ENCODE data around the gene TBX18.

Gene TBX18

DNA sequence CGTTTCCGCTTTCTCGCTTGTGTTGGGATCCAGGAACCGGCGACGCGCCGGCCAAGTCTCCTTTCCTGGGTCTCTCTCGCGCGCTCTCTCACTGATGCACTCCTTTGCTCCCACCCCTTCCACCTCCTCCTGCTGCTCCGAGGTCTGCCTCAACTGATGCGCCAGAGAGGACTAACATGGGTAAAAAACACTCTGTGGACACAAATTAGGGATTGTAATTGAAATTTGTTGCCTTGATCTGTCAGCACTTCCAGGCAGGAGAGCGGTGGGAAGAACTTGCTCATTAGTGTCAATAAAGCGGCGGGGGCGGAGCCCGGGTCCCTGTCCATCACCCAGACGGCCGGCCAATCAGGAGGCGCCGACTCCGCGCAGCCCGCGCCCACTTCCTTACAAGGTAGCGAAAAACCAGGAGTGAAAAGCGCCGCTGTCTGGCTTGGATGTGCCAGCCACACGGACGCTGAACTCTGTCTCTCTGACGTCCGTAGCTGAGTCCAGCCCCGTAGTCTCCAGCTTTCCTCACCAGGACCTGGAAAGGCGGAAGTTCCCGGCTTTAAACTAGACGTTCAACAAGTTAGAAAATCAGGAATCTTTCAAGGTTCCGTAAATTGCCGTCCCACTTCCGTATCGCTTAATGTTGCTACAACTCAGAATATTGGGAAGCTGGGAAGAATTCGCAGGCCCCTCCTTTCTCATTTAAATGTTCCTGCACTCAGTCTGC lies at the start of gene TBX18:
Gene TBX18 (minus strand): TSS at position 267 of the 718 bp plus-strand sequence. CDS start 417 bp downstream, outside the sequence.
- FAIRE-seq, result no peak

- no peak for FAIRE-seq
These were observed 47.0 kb upstream of the TBX18 start for GRCh38 chr6:84811351-84811750.

- no peak for FAIRE-seq
These were observed 45.1 kb upstream of the TBX18 start for GRCh38 chr6:84809455-84809854.

DNA sequence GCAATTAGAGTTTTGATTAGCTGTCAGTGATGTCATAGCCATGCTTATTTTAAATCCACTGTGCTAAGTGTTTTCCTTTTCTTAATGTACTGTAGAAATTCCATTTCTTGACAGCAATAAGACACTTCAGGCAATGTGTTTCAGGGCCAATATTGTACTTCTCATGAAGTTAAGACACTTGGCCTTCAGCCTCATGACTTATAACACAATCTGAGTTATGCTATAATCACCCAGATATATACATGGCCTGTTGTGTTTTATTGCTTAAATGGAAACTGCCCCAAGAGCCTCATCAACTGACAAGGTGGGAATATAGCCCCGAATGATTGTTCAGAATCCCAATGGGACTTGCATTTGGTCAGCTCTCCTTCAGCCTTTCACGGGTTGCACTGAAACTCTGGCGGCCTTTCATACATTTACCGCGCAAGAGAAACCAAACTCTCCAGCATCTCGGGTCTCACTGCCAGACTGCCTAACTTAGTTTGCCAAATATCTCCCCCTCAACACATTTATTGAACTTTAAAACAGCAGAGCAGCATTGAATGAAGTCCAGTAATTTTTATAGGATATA lies 44.2 kb upstream of the TBX18 start:
- no peak for FAIRE-seq

DNA sequence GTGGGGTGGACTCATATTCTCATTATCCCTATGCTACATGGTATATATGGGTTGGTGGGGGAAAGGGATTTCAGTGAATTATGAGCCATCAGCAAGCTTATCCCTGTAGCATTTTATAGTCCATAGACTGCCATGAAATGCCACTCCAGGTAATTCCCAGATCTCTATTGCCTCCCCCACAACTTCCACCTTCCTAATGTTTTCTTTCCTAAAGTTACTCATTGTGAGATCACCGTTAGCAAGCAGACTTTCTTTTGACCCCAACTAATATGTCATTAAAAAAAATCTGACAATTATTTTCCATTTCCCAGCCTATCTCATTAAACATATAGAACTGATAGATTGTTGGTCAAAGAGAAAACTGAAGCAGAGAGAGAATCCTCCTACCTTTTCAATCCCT lies 40.7 kb upstream of the TBX18 start:
- no peak for FAIRE-seq

DNA sequence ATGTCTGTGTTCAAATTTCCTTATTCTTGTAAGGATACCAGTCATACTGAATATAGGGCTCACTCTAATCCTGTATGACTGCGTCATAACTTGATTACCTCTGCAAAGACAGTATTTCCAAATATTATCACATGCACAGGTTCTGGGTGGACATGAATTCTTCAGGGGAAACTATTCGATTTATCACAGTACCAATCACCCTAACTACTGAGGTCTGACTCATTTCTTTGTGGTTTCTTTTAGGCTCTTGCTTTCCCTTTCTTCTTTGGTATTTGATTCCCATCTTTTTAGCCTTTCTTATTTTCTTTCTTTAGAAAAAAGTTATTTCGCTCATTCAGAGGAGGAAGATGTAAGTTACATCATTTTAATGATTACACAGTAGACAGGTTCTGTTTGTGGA lies 40.3 kb upstream of the TBX18 start:
- FAIRE-seq, result no peak

DNA sequence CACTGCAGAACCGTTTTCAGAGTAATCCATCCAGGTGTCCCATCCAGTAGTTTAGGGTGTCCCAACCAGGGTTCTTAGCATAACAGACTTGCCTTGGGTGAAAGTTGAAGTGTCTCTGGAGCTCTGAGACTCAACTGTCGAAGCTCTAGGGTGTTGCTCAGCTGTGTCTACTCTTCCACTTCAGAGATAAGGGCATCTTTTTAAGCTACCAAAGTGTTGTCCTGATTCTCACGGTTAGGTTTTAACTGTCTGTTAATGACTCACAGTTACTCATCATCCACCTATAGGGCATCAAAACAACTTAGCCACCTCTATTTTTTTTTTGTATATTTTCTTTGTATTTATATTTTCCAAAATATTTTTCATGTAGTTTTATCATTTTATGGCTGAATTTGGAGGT lies 36.9 kb upstream of the TBX18 start:
- no peak for FAIRE-seq

- FAIRE-seq, result no peak
These were observed 33.9 kb upstream of the TBX18 start for GRCh38 chr6:84798257-84798656.

DNA sequence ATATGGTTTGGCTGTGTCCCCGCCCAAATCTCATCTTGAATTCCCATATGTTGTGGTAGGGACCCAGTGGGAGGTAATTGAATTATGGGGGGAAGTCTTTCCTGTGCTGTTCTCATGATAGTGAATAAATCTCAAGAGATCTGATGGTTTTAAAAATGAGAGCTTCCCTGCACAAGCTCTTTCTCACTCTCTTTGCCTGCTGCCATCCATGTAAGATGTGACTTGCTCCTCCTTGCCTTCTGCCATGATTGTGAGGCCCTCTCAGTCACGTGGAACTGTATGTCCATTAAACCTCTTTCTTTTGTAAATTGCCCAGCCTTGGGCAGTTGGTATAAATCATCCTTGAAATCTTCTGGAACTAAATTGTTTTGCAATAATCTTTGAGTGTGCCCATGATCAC lies 31.9 kb upstream of the TBX18 start:
- no peak for FAIRE-seq

DNA sequence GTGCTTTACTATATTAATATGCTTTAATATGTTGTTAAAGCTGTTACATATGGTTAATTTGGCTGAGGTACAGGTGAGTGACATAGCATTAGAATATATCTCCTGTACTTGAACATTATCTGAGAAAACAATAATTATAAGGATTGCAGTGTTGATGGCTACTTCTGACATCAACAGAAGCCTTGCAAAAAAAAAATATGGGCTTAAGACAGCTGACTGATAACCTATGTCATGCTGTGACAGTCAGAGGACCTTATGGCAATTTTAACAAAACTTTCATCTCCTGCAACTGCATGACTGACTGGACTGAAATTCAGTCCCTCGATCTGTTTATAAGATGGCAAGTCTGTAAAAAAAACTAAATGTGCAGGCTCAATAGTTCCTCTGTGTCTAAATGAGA lies 27.5 kb upstream of the TBX18 start:
- no peak for FAIRE-seq

GRCh38 chr6:84791233-84791632 lies 26.8 kb upstream of the TBX18 start:
- FAIRE-seq, result no peak

DNA sequence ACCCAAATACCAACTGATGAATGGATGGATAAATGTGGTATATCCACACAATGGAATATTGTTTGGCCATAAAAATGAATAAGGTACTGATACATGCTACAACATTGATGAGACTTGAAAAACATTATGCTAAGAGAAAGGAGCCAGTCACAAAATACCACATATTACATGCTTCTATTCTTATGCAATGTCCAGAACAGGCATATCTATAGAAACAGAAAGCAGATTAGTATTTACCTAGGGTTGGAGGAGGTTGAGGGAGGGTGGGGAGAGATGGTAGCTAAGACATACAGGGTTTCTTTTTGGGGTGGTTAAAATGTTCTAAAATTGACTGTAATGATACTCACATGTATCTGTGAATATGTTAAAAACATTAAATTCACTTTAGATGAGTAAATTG lies 24.8 kb upstream of the TBX18 start:
- no peak for FAIRE-seq

DNA sequence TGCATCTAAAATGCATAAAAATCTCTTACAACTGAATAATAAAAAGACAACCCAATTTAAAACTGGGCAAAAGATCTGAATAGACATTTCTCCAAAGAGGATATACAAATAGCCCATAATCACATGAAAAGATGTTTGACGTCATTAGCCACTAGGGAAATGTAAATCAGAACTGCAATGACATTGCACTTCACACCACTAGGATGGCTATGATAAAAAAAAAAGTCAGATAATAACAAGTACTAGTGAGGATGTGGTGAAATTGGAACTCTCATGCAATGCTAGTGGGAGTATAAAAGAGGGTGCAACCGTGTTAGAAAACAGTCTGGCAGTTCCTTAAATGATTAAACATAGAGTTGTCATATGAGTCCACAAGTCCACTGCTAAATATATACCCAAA lies 24.3 kb upstream of the TBX18 start:
- no peak for FAIRE-seq

- no peak for FAIRE-seq
These were observed 21.3 kb upstream of the TBX18 start for GRCh38 chr6:84785671-84786070.

DNA sequence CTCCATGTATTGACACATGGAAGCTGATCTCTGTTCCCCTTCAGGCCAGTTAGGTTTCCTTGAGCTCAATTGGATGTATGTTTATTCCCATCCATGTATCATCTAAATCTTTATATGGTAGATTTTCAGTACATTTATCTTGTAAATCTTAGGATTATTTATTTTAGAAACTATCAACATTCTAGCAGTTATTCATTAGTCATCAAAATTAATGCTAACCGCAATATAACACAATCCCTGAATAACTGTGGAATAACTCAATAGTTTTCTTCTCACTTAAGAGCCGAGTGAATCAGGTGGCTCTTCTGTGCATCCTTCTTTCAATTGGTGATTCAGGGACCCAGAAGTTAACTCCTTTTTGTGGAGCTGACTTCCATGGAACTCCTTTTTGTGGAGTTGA lies 15.5 kb upstream of the TBX18 start:
- FAIRE-seq, result no peak

- no peak for FAIRE-seq
These were observed 15.0 kb upstream of the TBX18 start for GRCh38 chr6:84779380-84779779.

DNA sequence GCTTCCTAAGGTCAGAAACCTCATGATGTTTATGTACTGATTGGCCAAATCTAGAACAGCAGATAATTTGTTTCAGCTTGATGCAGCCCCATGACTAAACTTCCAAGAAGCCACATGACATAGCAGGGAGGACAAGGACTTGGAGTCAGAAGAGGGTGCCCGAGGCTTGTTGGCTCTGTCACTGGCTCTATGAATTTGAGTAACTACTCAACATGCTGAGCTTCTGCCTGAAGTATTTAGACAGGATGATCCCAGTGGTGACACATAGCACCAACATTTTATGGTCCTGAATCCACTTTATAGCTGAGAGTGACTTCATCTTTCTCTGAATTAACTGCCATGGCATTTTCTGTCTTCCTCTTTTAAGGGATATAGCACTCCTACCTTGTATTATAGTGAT lies 13.5 kb upstream of the TBX18 start:
- FAIRE-seq, result no peak

DNA sequence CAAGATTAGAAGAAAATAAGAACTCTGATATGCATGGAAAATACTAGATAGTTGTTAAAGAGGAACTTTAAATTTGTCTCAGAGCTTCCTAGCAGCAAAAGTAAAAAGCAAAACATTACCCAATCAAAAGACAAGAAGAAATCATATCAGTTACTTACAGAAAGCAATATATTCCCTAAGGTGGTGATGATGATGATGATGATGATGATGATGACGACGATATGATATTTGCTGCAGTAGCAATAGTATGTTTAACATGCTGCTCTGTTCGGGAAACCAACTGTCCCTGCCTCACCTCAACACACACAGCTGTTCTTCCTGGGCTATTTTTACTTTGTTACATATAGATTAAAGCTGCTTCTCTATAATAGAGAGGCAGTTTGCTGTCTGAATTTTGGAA lies 12.0 kb upstream of the TBX18 start:
- FAIRE-seq, result no peak

- FAIRE-seq, result no peak
These were observed 11.4 kb upstream of the TBX18 start for GRCh38 chr6:84775751-84776150.

DNA sequence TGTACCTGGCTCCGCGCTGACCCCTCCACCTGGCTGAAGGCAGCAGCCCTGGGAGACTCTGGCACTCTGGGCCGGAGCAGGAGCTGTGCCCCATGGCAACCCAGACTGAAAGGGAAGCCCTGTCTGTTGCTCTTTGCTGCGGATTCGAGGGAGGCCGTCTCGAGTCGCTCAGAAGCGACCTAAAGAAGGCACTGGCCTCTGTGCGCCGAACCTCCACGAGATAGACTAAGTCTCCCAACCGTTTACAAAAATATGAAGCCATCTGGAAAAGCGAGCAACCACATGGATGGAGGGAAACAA lies 10.5 kb upstream of the TBX18 start:
- no peak for FAIRE-seq

GRCh38 chr6:84774157-84774984 lies 10.0 kb upstream of the TBX18 start:
- no peak for FAIRE-seq

- FAIRE-seq, result no peak
These were observed 9.2 kb upstream of the TBX18 start for GRCh38 chr6:84773431-84774156.

DNA sequence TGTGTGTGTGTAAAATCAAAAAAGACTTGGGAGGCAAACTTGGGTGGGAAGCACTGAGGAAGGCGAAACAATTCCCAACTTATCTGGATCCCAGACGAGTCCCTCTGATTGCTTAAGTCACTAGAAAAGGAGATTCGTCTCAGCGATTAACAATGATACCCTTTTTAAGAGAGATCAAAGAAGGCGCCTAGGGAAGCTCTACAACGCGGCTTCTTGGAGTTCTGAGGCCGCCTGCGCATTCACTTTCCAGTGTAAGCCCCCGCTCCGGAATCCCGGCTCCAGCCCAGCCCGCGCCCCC lies 8.7 kb upstream of the TBX18 start:
- FAIRE-seq, result no peak

Data from islet of Langerhans (tissue), 1 donor.